ENCODE data around the gene NOX4.
"Not testable (repeated sequence)": the region's sequence is repeated elsewhere in the genome, so short reads cannot be mapped to it uniquely, and the experiment has no call there.

Gene NOX4

GRCh38 chr11:89382986-89383385, 108.2 kb downstream of the NOX4 start:
- not testable (repeated sequence) for H3K9me3 ChIP-seq (ENCODE audit: insufficient read depth, low read depth, low read length); H3K27me3 ChIP-seq (ENCODE audit: insufficient read depth, low read length); H3K9ac ChIP-seq (ENCODE audit: low read depth, low read length); H3K36me3 ChIP-seq (ENCODE audit: insufficient read depth, low read length); H3K4me1 ChIP-seq (ENCODE audit: insufficient read depth, low read length); H3K27ac ChIP-seq (ENCODE audit: low read depth, low read length); H3K4me3 ChIP-seq (ENCODE audit: low read length)
- 92% methylated on average over 6 of the region's 6 CpGs for WGBS

GRCh38 chr11:89381094-89381493, 110.1 kb downstream of the NOX4 start:
- H3K4me1 ChIP-seq (ENCODE audit: insufficient read depth, low read length) = no peaks in the 10 kb centered on the region
- H3K9me3 ChIP-seq (ENCODE audit: insufficient read depth, low read depth, low read length) = no peaks in the 10 kb centered on the region
- H3K9ac ChIP-seq (ENCODE audit: low read depth, low read length) = no peak overlapping the region
- H3K36me3 ChIP-seq (ENCODE audit: insufficient read depth, low read length) = no peaks in the 10 kb centered on the region
- H3K27me3 ChIP-seq (ENCODE audit: insufficient read depth, low read length) = no peaks in the 10 kb centered on the region
- no peak overlapping the region for H3K27ac ChIP-seq (ENCODE audit: low read depth, low read length)
- H3K4me3 ChIP-seq (ENCODE audit: low read length) = no peak overlapping the region
- 87% methylated on average over 3 of the region's 3 CpGs for WGBS

GRCh38 chr11:89379976-89380771, 111.0 kb downstream of the NOX4 start:
- not testable (repeated sequence) for H3K27me3 ChIP-seq (ENCODE audit: insufficient read depth, low read length); H3K9me3 ChIP-seq (ENCODE audit: insufficient read depth, low read depth, low read length); H3K4me1 ChIP-seq (ENCODE audit: insufficient read depth, low read length); H3K4me3 ChIP-seq (ENCODE audit: low read length); H3K36me3 ChIP-seq (ENCODE audit: insufficient read depth, low read length); H3K9ac ChIP-seq (ENCODE audit: low read depth, low read length); H3K27ac ChIP-seq (ENCODE audit: low read depth, low read length)

- H3K27me3 ChIP-seq (ENCODE audit: insufficient read depth, low read length); H3K4me1 ChIP-seq (ENCODE audit: insufficient read depth, low read length); H3K27ac ChIP-seq (ENCODE audit: low read depth, low read length); H3K9me3 ChIP-seq (ENCODE audit: insufficient read depth, low read depth, low read length); H3K36me3 ChIP-seq (ENCODE audit: insufficient read depth, low read length); H3K4me3 ChIP-seq (ENCODE audit: low read length); H3K9ac ChIP-seq (ENCODE audit: low read depth, low read length): not testable (repeated sequence)
- WGBS = no CpG with 5 or more reads among the region's 1 CpG
Observed at GRCh38 chr11:89378986-89379385, 112.2 kb downstream of the NOX4 start.

- H3K4me1 ChIP-seq (ENCODE audit: insufficient read depth, low read length); H3K9me3 ChIP-seq (ENCODE audit: insufficient read depth, low read depth, low read length); H3K36me3 ChIP-seq (ENCODE audit: insufficient read depth, low read length); H3K4me3 ChIP-seq (ENCODE audit: low read length); H3K27ac ChIP-seq (ENCODE audit: low read depth, low read length); H3K27me3 ChIP-seq (ENCODE audit: insufficient read depth, low read length); H3K9ac ChIP-seq (ENCODE audit: low read depth, low read length): not testable (repeated sequence)
- WGBS = 97% methylated on average over 1 of the region's 2 CpGs
Observed at GRCh38 chr11:89369356-89369755, 121.8 kb downstream of the NOX4 start.

- not testable (repeated sequence) for H3K4me3 ChIP-seq (ENCODE audit: low read length); H3K27me3 ChIP-seq (ENCODE audit: insufficient read depth, low read length); H3K9ac ChIP-seq (ENCODE audit: low read depth, low read length); H3K36me3 ChIP-seq (ENCODE audit: insufficient read depth, low read length); H3K27ac ChIP-seq (ENCODE audit: low read depth, low read length); H3K9me3 ChIP-seq (ENCODE audit: insufficient read depth, low read depth, low read length); H3K4me1 ChIP-seq (ENCODE audit: insufficient read depth, low read length)
- WGBS = 94% methylated on average over 2 of the region's 2 CpGs
Observed at GRCh38 chr11:89364856-89365255, 126.3 kb downstream of the NOX4 start.

GRCh38 chr11:89361734-89362133, 129.4 kb downstream of the NOX4 start:
- H3K4me3 ChIP-seq (ENCODE audit: low read length) = no peak overlapping the region
- H3K4me1 ChIP-seq (ENCODE audit: insufficient read depth, low read length) = peaks cover 17% of the 10 kb centered on the region
- no peak overlapping the region for H3K27ac ChIP-seq (ENCODE audit: low read depth, low read length)
- H3K27me3 ChIP-seq (ENCODE audit: insufficient read depth, low read length) = no peaks in the 10 kb centered on the region
- H3K36me3 ChIP-seq (ENCODE audit: insufficient read depth, low read length) = no peaks in the 10 kb centered on the region
- no peaks in the 10 kb centered on the region for H3K9me3 ChIP-seq (ENCODE audit: insufficient read depth, low read depth, low read length)
- 94% methylated on average over 2 of the region's 2 CpGs for WGBS
- H3K9ac ChIP-seq (ENCODE audit: low read depth, low read length) = no peak overlapping the region

- not testable (repeated sequence) for H3K27me3 ChIP-seq (ENCODE audit: insufficient read depth, low read length); H3K9me3 ChIP-seq (ENCODE audit: insufficient read depth, low read depth, low read length); H3K36me3 ChIP-seq (ENCODE audit: insufficient read depth, low read length); H3K9ac ChIP-seq (ENCODE audit: low read depth, low read length); H3K27ac ChIP-seq (ENCODE audit: low read depth, low read length); H3K4me3 ChIP-seq (ENCODE audit: low read length)
- peaks cover 14% of the 10 kb centered on the region for H3K4me1 ChIP-seq (ENCODE audit: insufficient read depth, low read length)
Observed at GRCh38 chr11:89359208-89359607, 132.0 kb downstream of the NOX4 start.

- no peak overlapping the region for H3K4me3 ChIP-seq (ENCODE audit: low read length)
- no peaks in the 10 kb centered on the region for H3K9me3 ChIP-seq (ENCODE audit: insufficient read depth, low read depth, low read length)
- H3K27ac ChIP-seq (ENCODE audit: low read depth, low read length) = no peak overlapping the region
- H3K27me3 ChIP-seq (ENCODE audit: insufficient read depth, low read length) = no peaks in the 10 kb centered on the region
- H3K4me1 ChIP-seq (ENCODE audit: insufficient read depth, low read length) = peaks cover 14% of the 10 kb centered on the region
- WGBS = 67% methylated on average over 4 of the region's 4 CpGs
- no peaks in the 10 kb centered on the region for H3K36me3 ChIP-seq (ENCODE audit: insufficient read depth, low read length)
- no peak overlapping the region for H3K9ac ChIP-seq (ENCODE audit: low read depth, low read length)
Observed at GRCh38 chr11:89358761-89359160, 132.4 kb downstream of the NOX4 start.

- Histone ChIP-seq H3K36me3 (ENCODE audit: insufficient read depth, low read length) (no peaks in the 10 kb centered on the region), H3K4me3 (ENCODE audit: low read length) (no peak overlapping the region), H3K27ac (ENCODE audit: low read depth, low read length) (no peak overlapping the region), H3K4me1 (ENCODE audit: insufficient read depth, low read length) (peaks cover 14% of the 10 kb centered on the region), H3K9me3 (ENCODE audit: insufficient read depth, low read depth, low read length) (no peaks in the 10 kb centered on the region), H3K9ac (ENCODE audit: low read depth, low read length) (no peak overlapping the region), H3K27me3 (ENCODE audit: insufficient read depth, low read length) (no peaks in the 10 kb centered on the region)
- no CpG with 5 or more reads among the region's 1 CpG for WGBS
Observed at GRCh38 chr11:89355646-89356045, 135.5 kb downstream of the NOX4 start.

- not testable (repeated sequence) for H3K36me3 ChIP-seq (ENCODE audit: insufficient read depth, low read length); H3K4me1 ChIP-seq (ENCODE audit: insufficient read depth, low read length); H3K27me3 ChIP-seq (ENCODE audit: insufficient read depth, low read length); H3K27ac ChIP-seq (ENCODE audit: low read depth, low read length); H3K4me3 ChIP-seq (ENCODE audit: low read length); H3K9ac ChIP-seq (ENCODE audit: low read depth, low read length); H3K9me3 ChIP-seq (ENCODE audit: insufficient read depth, low read depth, low read length)
- 96% methylated on average over 2 of the region's 2 CpGs for WGBS
Observed at GRCh38 chr11:89354513-89354912, 136.7 kb downstream of the NOX4 start.

- Histone ChIP-seq H3K9ac (ENCODE audit: low read depth, low read length) (no peak overlapping the region), H3K36me3 (ENCODE audit: insufficient read depth, low read length) (no peaks in the 10 kb centered on the region), H3K27ac (ENCODE audit: low read depth, low read length) (no peak overlapping the region), H3K4me1 (ENCODE audit: insufficient read depth, low read length) (peaks cover 4% of the 10 kb centered on the region; the same call in 1 of the 2 replicates), H3K4me3 (ENCODE audit: low read length) (no peak overlapping the region), H3K27me3 (ENCODE audit: insufficient read depth, low read length) (no peaks in the 10 kb centered on the region), H3K9me3 (ENCODE audit: insufficient read depth, low read depth, low read length) (no peaks in the 10 kb centered on the region)
- WGBS = 77% methylated on average over 2 of the region's 2 CpGs
Observed at GRCh38 chr11:89347071-89347470, 144.1 kb downstream of the NOX4 start.

Data from HUES64 (cell line).